Fibroblast of villous mesenchyme (primary cell): ENCODE data around the gene DNER. TPM values are rescaled to one million over a fixed set of nuclear protein-coding genes. Genes with fewer than 3 reads are reported as not detected.

ENCODE experiments used
- DNase-seq: peaks from one replicate; pipeline ENCODE4 v3.0.0-alpha.2; 2010; ENCODE audit warnings: low read depth
- H3K4me3 ChIP-seq: 2 replicates; pipeline ENCODE4 v1.5.1; 2011; ENCODE audit warnings: low read depth, mild to moderate bottlenecking, low read length
- total RNA-seq: library from RNA; depleted of rRNA; stranded (reverse); fragments of >200 nt; gene quantifications from 2 replicates; pipeline ENCODE4 v1.2.3, GENCODE V29; 2012
- TF ChIP-seq, protein P1 (sequence below): IDR thresholded peaks from 2 replicates; pipeline ENCODE4 v1.5.1; 2012; ENCODE audit warnings: low read depth, mild to moderate bottlenecking, low read length; ENCODE audit not compliant: insufficient read depth

DNER gene
- total RNA-seq, 1 donor = 0.86 TPM

DNA sequence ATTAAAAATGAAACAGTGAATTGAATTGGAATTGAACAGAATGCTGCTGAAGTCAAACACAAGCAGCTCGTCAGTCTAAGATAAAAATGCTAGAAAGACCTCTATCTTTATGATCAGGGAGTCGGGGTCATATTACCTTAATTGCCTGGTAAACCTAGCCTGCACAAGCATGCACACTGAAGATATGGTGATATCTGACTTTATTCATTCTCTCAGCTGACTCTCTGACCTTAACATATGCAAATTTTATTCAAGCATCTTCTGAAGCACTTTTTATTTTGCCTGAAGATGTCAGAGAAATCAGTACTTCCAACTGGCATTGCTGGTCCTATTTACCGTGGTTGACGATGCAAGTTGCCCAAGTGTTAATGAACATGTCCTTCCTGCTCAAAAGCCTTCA lies 56.4 kb downstream of the DNER start:
- TF ChIP-seq, protein P1, sequence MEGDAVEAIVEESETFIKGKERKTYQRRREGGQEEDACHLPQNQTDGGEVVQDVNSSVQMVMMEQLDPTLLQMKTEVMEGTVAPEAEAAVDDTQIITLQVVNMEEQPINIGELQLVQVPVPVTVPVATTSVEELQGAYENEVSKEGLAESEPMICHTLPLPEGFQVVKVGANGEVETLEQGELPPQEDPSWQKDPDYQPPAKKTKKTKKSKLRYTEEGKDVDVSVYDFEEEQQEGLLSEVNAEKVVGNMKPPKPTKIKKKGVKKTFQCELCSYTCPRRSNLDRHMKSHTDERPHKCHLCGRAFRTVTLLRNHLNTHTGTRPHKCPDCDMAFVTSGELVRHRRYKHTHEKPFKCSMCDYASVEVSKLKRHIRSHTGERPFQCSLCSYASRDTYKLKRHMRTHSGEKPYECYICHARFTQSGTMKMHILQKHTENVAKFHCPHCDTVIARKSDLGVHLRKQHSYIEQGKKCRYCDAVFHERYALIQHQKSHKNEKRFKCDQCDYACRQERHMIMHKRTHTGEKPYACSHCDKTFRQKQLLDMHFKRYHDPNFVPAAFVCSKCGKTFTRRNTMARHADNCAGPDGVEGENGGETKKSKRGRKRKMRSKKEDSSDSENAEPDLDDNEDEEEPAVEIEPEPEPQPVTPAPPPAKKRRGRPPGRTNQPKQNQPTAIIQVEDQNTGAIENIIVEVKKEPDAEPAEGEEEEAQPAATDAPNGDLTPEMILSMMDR = no peak
- no peak for DNase-seq
- no peak overlapping the region for H3K4me3 ChIP-seq

DNA sequence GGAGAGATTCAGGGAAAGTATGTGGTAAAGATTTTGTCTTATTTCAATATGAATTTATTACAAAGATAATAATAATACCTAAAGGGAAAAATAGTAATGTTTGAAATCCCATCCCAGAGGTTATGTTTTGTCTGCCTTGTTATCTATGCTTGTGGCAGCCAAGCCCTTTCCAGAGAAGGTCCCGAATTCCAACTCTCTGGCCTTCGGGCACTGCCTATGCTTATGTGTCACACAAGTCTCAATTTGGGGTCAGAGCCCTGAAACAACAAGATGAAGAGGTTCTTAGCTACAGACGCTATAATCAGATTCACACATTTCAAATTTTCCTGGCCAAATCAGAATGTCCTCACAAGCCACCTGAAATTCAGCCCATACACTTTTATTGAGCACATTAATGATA lies 59.9 kb downstream of the DNER start:
- TF ChIP-seq, protein P1 = no peak
- H3K4me3 ChIP-seq = no peak overlapping the region
- DNase-seq = no peak

DNA sequence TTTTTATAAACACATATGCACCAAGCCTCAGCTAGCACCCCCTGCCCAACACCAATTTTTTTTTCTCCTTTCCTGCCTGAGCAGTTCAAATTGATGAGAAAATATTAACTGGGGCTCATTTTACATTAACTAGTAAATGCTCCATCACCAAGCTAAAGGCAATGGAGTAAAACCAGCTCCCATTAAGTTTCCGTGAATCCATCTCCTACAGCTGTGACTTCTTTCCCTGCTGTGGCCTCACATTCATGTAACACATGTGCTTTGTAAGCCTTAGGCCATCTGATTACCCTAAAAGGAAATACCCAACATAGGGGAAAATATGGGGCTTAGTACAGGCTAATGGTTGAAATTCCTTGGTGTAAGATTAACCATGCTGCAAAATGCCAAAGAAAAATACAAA lies 60.8 kb downstream of the DNER start:
- TF ChIP-seq, protein P1 = no peak
- no peak for DNase-seq
- H3K4me3 ChIP-seq = no peak overlapping the region

DNA sequence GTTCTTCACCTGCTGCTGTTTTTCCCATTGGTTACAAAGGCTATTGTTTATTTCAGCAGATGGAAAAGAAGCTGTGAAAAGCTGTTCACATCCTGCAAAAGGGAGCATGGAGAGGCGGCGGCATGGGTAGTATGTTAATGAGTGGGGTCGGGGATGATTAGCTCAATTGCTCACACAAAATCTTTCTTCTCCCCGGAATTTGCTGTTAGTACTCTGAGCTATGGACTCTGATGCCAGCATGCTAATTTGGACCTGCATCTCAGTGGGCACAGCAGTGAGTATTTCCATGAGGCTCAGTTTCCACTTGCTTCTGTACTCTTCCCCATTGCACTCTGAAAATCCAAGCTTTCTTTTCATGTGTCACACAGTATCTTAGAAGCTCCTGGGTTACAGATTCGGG lies 61.6 kb downstream of the DNER start:
- H3K4me3 ChIP-seq = no peak overlapping the region
- no peak for DNase-seq
- TF ChIP-seq, protein P1 = no peak

DNA sequence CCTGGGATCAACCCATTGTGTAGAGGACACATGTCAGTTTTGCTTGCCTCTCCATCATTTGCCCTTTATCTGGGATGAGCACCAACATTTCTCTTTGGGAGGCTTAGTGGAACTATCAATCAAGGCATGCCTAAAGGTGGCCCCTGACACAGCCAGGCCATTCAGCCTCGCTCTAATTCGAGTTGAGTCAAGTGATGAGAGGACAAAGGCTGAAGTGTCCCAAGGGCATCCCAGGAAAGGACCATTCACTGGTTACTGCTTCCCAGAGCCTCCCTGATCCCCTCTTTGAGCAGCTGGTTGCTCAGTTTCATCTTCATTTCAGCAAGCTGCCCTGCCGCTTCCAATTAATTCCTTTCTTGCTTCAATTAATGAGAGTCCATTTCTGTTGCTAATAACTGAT lies 63.5 kb downstream of the DNER start:
- TF ChIP-seq, protein P1 = no peak
- no peak for DNase-seq
- H3K4me3 ChIP-seq = no peak overlapping the region

DNA sequence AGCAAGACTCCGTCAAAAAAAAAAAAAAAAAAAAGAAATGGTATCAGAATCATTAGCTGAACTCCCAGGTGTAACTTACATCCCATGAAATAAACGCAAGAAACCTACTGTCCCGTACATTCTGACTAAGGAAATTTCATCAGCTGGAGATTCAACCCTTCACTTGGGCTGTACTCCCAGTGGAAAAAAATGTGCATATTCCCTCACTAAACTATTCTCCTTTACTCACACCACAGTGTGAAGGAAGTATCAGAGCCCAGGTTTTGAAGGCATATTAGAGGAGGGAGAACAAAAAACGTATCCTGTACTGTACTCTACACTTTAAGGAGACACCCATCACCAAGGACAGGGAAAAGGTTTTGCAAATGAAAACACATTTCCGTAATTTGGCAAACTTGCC lies 64.3 kb downstream of the DNER start:
- TF ChIP-seq, protein P1 = no peak
- no peak for DNase-seq
- no peak overlapping the region for H3K4me3 ChIP-seq

DNA sequence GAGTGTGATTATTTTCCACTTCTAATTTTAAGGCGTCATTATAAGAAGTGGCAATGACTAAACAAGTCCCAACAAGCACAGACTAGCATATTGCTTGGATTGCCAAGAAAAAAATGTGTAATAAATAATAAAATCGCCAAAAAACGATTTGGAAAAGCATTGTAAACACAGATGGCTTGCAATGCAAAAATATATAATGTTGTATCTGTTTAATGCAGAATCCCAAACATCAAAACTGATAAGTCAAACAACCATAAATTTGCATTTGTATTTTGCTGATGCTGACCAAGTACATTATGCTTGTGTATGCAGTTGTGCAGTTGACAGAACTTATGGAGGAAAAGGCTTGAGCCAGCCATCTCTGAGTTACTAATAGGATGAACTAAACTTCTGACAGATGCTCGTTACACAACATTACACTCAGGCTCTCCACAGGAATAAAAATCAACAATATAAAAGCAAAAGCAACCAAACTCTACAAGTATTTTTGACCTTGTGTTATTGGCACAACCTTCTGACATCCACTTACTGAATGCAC lies 68.1 kb downstream of the DNER start:
- TF ChIP-seq, protein P1 = no peak
- no peak for DNase-seq
- no peak overlapping the region for H3K4me3 ChIP-seq
